Measurements from ENCODE around the gene PELI2. TPM values are rescaled to one million over a fixed set of nuclear protein-coding genes. Genes with fewer than 3 reads are reported as not detected.

The PELI2 gene
- total RNA-seq, 1 experiment from 2014 or later: 2.0 TPM

- intact Hi-C loops (cut with micrococcal nuclease): no loop called here
- ChIA-PET CTCF (no interaction called here), POLR2A (no interaction called here), RAD21 (ENCODE audit: low non-redundant PET in 1 of 2, low total read pairs in 2 of 2, uncharacterized antibody in 2 of 2, unreplicated experiment in 2 of 2) (no interaction called here)
- no peak for DNase-seq (ENCODE audit: low read depth, low spot score)
- Histone ChIP-seq H3K27ac (ENCODE audit: low read depth, low read length) (no peak overlapping the region), H3K79me2 (ENCODE audit: insufficient read depth, low read length) (no peaks in the 10 kb centered on the region), H3K9me3 (ENCODE audit: control insufficient read depth in 1 of 2, insufficient read depth in 1 of 2, low read depth in 1 of 2, low read length in 2 of 2) (no peaks in the 10 kb centered on the region), H3K27me3 (ENCODE audit: insufficient read depth, low read length) (no peaks in the 10 kb centered on the region; the same call in 1 of the 2 replicates), H3K4me3 (replicated peaks in 1 of 2; ENCODE audit: low read depth in 1 of 2, low read length in 2 of 2) (no peak overlapping the region), H3K9ac (ENCODE audit: low read length) (no peak overlapping the region), H3K36me3 (ENCODE audit: control insufficient read depth in 1 of 2, insufficient read depth in 2 of 2, low read length in 2 of 2) (no peaks in the 10 kb centered on the region), H3K9me2 (ENCODE audit: insufficient read depth) (no peaks in the 10 kb centered on the region), H3K4me1 (ENCODE audit: control insufficient read depth in 1 of 2, insufficient read depth in 2 of 2, low read length in 2 of 2) (no peaks in the 10 kb centered on the region), H2AFZ (ENCODE audit: low read depth, low read length, poor library complexity, severe bottlenecking) (no peak overlapping the region), H4K20me1 (ENCODE audit: insufficient read depth) (no peaks in the 10 kb centered on the region), H3K4me2 (ENCODE audit: low read length) (no peak overlapping the region)
- no TSS peak for BruUV-seq (replicated peaks)
- ATAC-seq: no peak
- TF ChIP-seq YY1 (IDR thresholded peaks at IDR 0.05; ENCODE audit: extremely low read depth, insufficient replicate concordance, low read depth, low read length) (no peak), JUND (IDR thresholded peaks at IDR 0.05) (no peak), ELF1 (IDR thresholded peaks at IDR 0.05; ENCODE audit: borderline replicate concordance, low read depth) (no peak), CEBPB (IDR thresholded peaks at IDR 0.05; ENCODE audit: low read depth) (no peak), POLR2A (IDR thresholded peaks at IDR 0.05; ENCODE audit: borderline replicate concordance, extremely low read depth, insufficient read depth, insufficient read length) (no peak), ZNF274 (IDR thresholded peaks at IDR 0.05; ENCODE audit: low read depth, low read length) (no peak), TCF7L2 (IDR thresholded peaks at IDR 0.05; ENCODE audit: borderline replicate concordance, extremely low read depth, insufficient read depth, insufficient read length) (no peak), SIN3A (IDR thresholded peaks at IDR 0.05; ENCODE audit: low read depth) (no peak), ZBTB33 (IDR thresholded peaks at IDR 0.05; ENCODE audit: extremely low read depth, insufficient replicate concordance, low read length) (no peak), FOSL1 (IDR thresholded peaks at IDR 0.05; ENCODE audit: low read depth) (no peak), EZH2 (IDR thresholded peaks at IDR 0.05) (no peak)
- TF ChIP-seq, protein P1, sequence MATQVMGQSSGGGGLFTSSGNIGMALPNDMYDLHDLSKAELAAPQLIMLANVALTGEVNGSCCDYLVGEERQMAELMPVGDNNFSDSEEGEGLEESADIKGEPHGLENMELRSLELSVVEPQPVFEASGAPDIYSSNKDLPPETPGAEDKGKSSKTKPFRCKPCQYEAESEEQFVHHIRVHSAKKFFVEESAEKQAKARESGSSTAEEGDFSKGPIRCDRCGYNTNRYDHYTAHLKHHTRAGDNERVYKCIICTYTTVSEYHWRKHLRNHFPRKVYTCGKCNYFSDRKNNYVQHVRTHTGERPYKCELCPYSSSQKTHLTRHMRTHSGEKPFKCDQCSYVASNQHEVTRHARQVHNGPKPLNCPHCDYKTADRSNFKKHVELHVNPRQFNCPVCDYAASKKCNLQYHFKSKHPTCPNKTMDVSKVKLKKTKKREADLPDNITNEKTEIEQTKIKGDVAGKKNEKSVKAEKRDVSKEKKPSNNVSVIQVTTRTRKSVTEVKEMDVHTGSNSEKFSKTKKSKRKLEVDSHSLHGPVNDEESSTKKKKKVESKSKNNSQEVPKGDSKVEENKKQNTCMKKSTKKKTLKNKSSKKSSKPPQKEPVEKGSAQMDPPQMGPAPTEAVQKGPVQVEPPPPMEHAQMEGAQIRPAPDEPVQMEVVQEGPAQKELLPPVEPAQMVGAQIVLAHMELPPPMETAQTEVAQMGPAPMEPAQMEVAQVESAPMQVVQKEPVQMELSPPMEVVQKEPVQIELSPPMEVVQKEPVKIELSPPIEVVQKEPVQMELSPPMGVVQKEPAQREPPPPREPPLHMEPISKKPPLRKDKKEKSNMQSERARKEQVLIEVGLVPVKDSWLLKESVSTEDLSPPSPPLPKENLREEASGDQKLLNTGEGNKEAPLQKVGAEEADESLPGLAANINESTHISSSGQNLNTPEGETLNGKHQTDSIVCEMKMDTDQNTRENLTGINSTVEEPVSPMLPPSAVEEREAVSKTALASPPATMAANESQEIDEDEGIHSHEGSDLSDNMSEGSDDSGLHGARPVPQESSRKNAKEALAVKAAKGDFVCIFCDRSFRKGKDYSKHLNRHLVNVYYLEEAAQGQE (IDR thresholded peaks at IDR 0.05; ENCODE audit: low read depth): no peak
These were observed 81.9 kb downstream of the PELI2 start for GRCh38 chr14:56199982-56200577.
